VCaP (cell line): ENCODE results near the gene CCDC192.
A peak's percentile ranks its signal among the peaks of the same experiment; 100 is the strongest.

Source experiments
- H3K27ac ChIP-seq: fragments of 450-650 bp; 2 replicates; pipeline ENCODE4 v1.5.1; 2017
- CTCF ChIP-seq: fragments of 450-650 bp; conservative IDR thresholded peaks from 2 replicates; pipeline ENCODE4 v1.5.1; 2017; ENCODE audit warnings: mild to moderate bottlenecking, moderate library complexity

Gene CCDC192

GRCh38 chr5:127938746-127939145, 235.6 kb downstream of the CCDC192 start:
- H3K27ac ChIP-seq, result no peak overlapping the region
- no peak for TF ChIP-seq CTCF

GRCh38 chr5:127940854-127941253, 237.7 kb downstream of the CCDC192 start:
- no peak overlapping the region for H3K27ac ChIP-seq
- no peak for TF ChIP-seq CTCF

- 0 out of 2 replicates have a peak overlapping the region, but pooled peaks have one; percentile 18 for H3K27ac ChIP-seq
- no peak for TF ChIP-seq CTCF
Measured at GRCh38 chr5:127941646-127942045, 238.5 kb downstream of the CCDC192 start.

- 0 out of 2 replicates have a peak overlapping the region, but pooled peaks have one; percentile 18 for H3K27ac ChIP-seq
- TF ChIP-seq CTCF, result no peak
Measured at GRCh38 chr5:127942246-127943060, 239.3 kb downstream of the CCDC192 start.

- H3K27ac ChIP-seq, result peak overlapping the region; percentile 21; the same call in 1 of the 2 replicates
- no peak for TF ChIP-seq CTCF
Measured at GRCh38 chr5:127943061-127943371, 239.8 kb downstream of the CCDC192 start.

GRCh38 chr5:127944125-127944524, 240.9 kb downstream of the CCDC192 start:
- TF ChIP-seq CTCF, result no peak

GRCh38 chr5:127947941-127948340, 244.8 kb downstream of the CCDC192 start:
- no peak for TF ChIP-seq CTCF
- no peak overlapping the region for H3K27ac ChIP-seq

More at GRCh38 chr5:127944125-127944524, 240.9 kb downstream of the CCDC192 start:
- H3K27ac ChIP-seq, result peak overlapping the region; percentile 21
